ENCODE results near the gene DEAF1.

DNA sequence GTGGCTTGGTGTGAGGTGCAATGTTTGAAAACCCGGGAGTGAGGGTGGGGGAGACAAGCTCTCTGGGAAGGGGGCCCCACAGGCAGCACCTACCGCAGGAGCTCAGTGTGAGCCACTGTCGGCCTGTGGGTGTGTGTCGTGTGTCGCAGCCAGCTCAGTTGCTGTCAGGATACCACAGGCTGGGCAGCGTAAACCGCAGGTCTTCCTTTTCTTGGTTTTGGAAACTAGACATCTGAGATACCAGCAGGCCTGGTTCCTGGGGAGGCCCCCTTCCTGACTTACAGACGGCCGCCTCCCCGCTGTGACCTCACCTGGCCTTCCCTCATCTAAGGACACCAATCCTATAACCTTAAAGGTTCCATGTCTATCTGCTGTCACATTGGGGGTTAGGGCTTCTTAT lies 98.6 kb downstream of the DEAF1 start:
- TF ChIP-seq EZH2 (IDR thresholded peaks at IDR 0.05; ENCODE audit: low read depth, unreplicated experiment), result no peak
- TF ChIP-seq, protein P1, sequence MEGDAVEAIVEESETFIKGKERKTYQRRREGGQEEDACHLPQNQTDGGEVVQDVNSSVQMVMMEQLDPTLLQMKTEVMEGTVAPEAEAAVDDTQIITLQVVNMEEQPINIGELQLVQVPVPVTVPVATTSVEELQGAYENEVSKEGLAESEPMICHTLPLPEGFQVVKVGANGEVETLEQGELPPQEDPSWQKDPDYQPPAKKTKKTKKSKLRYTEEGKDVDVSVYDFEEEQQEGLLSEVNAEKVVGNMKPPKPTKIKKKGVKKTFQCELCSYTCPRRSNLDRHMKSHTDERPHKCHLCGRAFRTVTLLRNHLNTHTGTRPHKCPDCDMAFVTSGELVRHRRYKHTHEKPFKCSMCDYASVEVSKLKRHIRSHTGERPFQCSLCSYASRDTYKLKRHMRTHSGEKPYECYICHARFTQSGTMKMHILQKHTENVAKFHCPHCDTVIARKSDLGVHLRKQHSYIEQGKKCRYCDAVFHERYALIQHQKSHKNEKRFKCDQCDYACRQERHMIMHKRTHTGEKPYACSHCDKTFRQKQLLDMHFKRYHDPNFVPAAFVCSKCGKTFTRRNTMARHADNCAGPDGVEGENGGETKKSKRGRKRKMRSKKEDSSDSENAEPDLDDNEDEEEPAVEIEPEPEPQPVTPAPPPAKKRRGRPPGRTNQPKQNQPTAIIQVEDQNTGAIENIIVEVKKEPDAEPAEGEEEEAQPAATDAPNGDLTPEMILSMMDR (conservative IDR thresholded peaks at IDR 0.05; ENCODE audit: low read depth in 2 of 2), result no peak
- no peak for TF ChIP-seq POLR2AphosphoS5 (IDR thresholded peaks at IDR 0.05; ENCODE audit: low read depth)
- TF ChIP-seq, protein P2, sequence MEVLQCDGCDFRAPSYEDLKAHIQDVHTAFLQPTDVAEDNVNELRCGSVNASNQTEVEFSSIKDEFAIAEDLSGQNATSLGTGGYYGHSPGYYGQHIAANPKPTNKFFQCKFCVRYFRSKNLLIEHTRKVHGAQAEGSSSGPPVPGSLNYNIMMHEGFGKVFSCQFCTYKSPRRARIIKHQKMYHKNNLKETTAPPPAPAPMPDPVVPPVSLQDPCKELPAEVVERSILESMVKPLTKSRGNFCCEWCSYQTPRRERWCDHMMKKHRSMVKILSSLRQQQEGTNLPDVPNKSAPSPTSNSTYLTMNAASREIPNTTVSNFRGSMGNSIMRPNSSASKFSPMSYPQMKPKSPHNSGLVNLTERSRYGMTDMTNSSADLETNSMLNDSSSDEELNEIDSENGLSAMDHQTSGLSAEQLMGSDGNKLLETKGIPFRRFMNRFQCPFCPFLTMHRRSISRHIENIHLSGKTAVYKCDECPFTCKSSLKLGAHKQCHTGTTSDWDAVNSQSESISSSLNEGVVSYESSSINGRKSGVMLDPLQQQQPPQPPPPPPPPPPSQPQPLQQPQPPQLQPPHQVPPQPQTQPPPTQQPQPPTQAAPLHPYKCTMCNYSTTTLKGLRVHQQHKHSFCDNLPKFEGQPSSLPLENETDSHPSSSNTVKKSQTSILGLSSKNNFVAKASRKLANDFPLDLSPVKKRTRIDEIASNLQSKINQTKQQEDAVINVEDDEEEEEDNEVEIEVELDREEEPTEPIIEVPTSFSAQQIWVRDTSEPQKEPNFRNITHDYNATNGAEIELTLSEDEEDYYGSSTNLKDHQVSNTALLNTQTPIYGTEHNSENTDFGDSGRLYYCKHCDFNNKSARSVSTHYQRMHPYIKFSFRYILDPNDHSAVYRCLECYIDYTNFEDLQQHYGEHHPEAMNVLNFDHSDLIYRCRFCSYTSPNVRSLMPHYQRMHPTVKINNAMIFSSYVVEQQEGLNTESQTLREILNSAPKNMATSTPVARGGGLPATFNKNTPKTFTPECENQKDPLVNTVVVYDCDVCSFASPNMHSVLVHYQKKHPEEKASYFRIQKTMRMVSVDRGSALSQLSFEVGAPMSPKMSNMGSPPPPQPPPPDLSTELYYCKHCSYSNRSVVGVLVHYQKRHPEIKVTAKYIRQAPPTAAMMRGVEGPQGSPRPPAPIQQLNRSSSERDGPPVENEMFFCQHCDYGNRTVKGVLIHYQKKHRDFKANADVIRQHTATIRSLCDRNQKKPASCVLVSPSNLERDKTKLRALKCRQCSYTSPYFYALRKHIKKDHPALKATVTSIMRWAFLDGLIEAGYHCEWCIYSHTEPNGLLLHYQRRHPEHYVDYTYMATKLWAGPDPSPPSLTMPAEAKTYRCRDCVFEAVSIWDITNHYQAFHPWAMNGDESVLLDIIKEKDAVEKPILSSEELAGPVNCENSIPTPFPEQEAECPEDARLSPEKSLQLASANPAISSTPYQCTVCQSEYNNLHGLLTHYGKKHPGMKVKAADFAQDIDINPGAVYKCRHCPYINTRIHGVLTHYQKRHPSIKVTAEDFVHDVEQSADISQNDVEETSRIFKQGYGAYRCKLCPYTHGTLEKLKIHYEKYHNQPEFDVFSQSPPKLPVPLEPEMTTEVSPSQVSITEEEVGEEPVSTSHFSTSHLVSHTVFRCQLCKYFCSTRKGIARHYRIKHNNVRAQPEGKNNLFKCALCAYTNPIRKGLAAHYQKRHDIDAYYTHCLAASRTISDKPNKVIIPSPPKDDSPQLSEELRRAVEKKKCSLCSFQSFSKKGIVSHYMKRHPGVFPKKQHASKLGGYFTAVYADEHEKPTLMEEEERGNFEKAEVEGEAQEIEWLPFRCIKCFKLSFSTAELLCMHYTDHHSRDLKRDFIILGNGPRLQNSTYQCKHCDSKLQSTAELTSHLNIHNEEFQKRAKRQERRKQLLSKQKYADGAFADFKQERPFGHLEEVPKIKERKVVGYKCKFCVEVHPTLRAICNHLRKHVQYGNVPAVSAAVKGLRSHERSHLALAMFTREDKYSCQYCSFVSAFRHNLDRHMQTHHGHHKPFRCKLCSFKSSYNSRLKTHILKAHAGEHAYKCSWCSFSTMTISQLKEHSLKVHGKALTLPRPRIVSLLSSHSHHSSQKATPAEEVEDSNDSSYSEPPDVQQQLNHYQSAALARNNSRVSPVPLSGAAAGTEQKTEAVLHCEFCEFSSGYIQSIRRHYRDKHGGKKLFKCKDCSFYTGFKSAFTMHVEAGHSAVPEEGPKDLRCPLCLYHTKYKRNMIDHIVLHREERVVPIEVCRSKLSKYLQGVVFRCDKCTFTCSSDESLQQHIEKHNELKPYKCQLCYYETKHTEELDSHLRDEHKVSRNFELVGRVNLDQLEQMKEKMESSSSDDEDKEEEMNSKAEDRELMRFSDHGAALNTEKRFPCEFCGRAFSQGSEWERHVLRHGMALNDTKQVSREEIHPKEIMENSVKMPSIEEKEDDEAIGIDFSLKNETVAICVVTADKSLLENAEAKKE (CRISPR knock-in tag; IDR thresholded peaks at IDR 0.05), result no peak
- TF ChIP-seq, protein P3, sequence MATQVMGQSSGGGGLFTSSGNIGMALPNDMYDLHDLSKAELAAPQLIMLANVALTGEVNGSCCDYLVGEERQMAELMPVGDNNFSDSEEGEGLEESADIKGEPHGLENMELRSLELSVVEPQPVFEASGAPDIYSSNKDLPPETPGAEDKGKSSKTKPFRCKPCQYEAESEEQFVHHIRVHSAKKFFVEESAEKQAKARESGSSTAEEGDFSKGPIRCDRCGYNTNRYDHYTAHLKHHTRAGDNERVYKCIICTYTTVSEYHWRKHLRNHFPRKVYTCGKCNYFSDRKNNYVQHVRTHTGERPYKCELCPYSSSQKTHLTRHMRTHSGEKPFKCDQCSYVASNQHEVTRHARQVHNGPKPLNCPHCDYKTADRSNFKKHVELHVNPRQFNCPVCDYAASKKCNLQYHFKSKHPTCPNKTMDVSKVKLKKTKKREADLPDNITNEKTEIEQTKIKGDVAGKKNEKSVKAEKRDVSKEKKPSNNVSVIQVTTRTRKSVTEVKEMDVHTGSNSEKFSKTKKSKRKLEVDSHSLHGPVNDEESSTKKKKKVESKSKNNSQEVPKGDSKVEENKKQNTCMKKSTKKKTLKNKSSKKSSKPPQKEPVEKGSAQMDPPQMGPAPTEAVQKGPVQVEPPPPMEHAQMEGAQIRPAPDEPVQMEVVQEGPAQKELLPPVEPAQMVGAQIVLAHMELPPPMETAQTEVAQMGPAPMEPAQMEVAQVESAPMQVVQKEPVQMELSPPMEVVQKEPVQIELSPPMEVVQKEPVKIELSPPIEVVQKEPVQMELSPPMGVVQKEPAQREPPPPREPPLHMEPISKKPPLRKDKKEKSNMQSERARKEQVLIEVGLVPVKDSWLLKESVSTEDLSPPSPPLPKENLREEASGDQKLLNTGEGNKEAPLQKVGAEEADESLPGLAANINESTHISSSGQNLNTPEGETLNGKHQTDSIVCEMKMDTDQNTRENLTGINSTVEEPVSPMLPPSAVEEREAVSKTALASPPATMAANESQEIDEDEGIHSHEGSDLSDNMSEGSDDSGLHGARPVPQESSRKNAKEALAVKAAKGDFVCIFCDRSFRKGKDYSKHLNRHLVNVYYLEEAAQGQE (IDR thresholded peaks at IDR 0.05; ENCODE audit: unreplicated experiment), result no peak

All from GM23338 (cell line).